OCI-M1 (cell line): ENCODE measurements around the gene HOXC6.

ENCODE experiments used
- DNase-seq: peaks from one replicate; lab custom pipeline; 2025; lab: John Stamatoyannopoulos, UW

Gene HOXC6

DNA sequence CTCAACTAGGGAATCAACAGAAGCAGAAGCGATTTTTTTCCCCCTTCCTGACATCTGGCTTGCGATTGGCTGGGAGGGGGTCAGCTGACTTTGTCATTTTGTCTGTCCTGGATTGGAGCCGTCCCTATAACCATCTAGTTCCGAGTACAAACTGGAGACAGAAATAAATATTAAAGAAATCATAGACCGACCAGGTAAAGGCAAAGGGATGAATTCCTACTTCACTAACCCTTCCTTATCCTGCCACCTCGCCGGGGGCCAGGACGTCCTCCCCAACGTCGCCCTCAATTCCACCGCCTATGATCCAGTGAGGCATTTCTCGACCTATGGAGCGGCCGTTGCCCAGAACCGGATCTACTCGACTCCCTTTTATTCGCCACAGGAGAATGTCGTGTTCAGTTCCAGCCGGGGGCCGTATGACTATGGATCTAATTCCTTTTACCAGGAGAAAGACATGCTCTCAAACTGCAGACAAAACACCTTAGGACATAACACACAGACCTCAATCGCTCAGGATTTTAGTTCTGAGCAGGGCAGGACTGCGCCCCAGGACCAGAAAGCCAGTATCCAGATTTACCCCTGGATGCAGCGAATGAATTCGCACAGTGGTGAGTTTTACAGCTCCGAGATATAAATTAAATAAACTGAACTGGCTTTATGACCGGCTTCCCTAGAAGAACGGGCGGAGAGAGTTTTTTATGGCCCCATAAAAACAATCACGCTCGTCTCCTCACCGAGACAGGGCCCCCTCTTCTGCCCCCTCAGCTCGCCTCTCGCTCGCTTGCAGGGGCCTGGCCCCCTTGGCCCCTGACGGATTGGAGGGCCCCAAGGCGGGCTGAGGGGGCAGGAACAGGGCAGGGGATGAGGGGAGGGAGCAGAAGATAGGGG lies at the start of gene HOXC6:
HOXC6 (plus strand) TSS at position 127 of the 888 bp plus-strand sequence; CDS start at position 209, 82 bp downstream.
- peak; percentile 28 for DNase-seq

DNA sequence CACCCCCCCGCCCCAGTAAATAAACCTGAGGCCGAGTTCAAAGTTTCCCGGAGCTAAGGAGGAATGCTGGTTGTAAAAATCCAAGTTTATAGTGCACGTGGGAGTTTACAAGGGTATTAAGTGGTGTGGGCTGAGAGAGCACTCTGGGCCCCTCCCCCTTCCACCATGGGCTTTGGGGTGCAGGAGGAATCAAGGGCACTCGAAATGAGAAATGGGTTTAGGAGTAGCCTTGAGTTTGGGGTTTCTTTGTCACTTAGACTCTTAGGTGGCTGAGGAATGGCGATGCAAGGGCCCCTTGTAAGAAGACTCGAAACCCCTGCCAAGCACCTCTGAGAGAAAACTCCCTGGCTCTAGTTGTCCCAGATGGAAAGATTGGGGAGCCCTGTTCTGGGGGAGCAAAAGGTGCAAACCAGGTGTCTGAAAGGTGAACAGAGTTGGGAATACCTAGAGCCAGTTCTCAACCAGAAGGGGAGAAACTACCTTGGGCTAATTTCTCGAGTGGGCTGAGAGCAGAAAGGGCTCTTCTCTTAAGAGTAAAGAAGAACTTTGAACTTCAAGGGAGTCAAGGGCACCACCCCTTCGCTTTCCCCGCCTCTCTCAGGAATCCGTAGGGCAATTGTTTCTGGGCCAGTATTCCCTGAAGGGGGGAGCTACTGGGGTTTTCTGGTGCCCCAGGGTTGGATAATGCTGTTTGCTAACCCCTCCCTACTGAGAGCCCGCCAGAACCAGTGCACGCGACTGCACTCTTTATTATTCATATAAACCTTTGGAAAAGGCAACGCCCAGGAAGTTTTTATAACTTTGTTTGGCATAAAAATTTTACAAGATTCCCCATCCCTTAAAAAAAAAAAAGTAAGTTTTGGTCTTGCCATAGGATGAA lies 49.5 kb upstream of the HOXC6 start:
- DNase-seq: no peak

DNA sequence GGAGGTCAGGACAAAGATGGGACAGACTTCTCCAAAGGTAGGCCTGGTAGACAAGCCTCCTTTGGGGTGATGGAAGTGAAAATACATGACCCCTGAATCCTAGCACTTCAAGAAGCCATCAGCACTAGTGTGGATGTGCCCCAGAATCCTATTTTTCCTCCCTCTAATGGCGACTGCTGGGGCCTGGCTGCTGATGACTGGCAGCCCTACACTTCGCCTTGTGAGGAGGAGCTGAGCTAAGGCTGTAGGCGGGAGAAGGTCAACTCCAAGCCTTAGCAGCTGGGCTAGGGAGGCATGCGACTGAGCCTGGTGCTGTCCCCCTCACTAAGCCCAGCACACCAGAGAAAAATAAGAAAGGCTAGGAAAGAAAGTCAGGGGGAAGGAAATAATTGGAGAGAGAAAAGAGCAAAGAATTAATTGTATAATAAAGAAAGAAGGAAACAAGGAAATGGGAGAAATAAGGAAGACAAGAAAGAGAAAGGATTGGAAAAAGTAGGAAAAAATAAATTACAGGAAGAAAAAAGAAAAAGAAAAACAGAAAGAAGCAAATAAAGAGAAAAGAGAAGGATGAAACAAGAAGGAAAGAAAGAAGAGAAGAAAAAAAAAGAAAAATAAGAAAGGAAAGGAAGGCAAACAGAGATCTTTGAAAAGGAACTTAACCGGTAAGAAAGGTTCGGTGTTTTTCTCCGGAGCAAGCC lies 48.0 kb upstream of the HOXC6 start:
- no peak for DNase-seq

DNA sequence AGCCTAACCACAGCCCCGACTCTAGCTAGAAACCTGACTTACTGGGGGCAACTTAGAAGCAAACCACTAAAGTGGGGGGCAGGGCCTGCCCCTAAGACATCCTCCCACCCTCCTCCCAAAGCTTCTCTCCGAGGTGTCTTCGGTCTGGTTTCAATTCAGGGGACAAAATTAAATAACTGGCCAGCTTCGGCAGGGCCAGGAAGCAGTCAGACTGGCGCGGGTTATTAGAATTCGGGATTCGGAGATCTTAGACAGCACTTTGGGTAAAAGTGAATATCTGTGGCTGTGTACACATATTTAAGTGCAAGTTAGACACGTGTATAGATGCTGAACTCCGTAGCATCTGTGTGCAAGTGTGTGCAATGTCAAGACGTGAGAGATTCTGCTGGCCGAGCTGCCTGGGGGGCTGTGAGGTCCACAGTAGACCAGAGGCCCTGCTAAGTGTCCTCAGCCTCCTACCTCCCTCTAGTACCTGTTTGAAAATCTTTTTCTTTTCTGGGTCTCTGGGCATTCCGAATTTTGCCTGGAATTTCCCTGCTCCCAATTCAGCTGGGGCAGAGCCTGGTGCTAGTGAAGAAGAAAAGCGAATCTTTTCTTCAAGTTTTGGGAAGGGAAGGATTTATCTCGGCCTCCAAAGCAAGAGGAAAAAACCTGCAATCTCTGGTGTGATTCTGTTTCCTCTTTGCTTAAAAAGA lies 47.3 kb upstream of the HOXC6 start:
- no peak for DNase-seq

DNA sequence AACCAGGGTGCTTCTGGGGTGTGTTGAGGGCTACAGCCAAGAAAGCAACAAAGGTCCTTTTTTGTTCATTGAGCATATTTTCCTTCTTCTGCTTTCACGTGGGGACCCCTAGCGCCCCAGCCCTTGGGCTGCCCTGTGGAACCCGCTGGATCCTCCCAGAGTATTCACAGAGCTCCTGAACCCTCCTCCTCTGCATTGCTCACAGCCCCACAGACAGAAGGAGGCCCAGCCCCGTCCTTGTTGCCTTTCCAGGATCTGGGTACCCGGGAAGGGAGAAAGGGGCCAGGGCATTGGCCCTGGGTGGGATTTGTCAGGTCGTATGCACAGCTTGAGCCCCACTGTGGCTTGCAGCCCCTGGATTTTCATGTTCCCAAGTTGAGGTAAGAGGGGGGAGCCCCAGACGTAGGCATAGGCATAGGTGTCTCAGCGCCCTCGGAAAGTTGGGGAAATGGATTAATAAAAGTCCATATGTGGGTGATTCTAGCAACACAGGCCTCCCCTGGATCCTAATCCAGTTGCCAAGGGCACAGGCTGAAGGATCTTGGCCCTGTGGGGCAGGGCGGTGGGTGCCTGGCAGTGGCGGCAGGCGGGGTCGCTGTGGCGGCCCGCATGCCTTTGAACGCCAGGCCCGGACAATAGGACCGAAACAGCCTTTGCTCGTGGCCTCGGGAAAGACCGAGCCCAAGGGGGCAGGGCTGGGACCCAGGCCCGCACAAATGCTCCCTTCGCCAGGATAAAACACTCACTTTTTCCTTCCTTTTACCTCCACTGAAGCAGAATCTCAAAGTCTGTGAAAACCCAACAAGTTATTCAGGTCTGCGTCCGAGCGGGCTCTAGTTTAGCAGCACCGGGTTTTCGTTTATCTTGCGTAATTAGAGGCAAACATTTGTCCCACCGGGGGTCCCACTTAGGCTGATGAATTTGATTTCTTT lies 46.3 kb upstream of the HOXC6 start:
- DNase-seq: no peak

DNA sequence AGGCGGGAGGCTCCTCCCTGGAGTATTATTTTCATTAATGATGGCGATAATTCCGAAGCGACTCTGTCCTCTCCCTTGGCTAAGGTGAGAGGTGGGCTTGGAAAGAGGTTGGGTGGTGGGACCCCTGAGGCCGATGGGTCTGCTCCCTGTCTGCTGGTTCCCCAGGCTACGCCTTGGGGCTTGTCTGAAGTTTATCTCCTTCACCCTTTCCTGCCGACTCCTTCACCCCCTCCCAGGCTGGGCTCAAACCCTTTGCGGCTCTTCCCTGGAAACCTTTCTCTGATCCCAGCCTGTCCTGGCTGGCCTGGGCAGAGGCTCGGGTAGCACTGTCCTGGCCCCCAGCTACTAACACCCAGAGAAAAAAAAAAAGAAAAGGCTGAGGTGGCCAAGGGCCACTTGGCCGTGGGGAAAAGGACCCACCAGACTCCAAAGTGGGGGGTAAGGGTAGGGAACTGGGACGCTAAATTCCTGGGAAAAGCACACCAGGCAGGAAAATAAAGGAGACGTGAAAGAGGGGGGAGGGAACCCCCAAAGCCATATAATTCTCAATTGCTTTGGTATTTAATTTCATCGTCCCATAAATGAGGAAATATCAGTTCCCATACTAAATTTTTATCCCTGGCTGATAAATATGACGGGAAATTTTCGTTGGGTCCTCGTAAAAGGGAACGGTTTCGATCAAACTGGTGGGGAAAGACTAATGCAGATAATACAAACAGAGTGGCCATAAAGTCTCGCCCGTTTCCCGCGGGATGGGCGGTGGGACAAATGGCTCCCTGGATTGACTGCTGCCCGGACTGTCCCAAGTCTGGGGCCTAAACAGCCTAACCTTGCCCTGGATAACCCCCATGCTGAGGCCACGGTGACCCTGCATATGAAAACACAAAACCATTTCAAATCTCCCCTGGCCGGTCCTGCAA lies 45.3 kb upstream of the HOXC6 start:
- no peak for DNase-seq

DNA sequence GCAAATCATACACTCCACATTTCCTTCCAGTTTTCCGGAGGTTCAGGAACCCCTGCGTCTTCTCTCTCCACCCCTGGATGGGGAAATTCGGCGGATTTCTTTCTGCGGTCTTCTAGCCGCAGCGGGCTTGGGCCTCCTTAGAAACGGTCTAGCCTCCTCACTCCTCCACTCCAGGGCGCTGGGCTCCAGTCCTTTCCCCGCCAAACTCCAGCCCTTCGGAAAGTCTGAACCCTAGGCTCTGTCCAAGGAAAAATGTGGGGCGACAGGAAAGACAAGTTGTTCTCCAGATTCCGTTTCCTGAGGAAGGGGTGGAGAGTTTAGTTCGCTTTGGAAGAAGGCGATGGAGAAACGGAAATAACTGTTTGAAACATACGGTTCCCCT lies 44.7 kb upstream of the HOXC6 start:
- no peak for DNase-seq

DNA sequence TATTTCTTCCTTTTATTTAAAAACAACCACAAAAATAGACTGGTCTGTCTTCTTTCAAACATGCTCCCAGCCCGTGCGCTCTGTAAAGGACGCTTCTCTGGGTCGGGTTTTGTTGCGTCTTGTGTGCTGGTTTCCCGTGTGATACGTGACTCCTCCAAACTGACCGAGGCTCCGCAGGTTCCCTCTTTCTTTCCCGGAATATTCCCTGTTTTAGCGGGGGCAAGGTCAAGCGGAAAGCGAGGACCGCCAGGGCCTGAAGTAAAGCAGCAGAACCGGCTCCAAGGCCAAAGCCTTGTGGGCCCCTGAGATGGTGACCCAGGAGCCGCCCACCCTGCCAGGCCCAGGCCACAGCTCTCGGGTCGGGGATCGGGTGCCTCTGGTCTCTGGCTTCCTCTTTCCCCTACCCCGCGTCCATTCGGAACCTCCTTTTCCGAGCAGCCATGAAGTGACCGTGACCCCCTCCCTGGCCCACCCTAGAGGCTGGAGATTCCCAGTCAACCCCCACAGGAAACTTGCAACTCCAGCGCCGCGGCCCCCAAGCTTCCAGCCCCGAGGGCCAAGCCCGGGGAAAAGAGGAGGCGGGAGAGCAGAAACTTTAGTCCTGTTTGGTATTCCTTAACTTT lies 44.2 kb upstream of the HOXC6 start:
- no peak for DNase-seq

DNA sequence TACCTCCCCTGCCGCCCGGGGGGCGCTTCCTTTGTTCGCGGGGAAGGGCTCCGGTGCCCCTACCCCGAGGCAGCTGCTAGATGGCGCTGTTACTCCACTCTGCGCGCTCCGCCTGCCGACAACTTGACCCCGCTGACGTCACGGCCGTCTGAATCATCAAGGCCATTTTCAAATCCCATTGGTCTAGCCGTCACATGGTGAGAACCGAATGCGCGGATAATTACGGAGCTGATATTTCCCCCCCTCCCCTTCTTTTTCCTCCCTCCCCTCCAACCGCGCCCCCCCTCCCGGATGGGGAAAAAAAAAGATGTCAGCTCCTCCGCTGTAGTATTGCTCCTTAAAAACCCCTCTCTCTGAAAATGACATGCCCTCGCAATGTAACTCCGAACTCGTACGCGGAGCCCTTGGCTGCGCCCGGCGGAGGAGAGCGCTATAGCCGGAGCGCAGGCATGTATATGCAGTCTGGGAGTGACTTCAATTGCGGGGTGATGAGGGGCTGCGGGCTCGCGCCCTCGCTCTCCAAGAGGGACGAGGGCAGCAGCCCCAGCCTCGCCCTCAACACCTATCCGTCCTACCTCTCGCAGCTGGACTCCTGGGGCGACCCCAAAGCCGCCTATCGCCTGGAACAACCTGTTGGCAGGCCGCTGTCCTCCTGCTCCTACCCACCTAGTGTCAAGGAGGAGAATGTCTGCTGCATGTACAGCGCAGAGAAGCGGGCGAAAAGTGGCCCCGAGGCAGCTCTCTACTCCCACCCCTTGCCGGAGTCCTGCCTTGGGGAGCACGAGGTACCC lies 43.1 kb upstream of the HOXC6 start, which contains the start of gene HOXC10:
HOXC10 (plus strand) TSS at position 246 of the 791 bp plus-strand sequence; CDS start at position 360, 114 bp downstream.
- peak; percentile 90 for DNase-seq

DNA sequence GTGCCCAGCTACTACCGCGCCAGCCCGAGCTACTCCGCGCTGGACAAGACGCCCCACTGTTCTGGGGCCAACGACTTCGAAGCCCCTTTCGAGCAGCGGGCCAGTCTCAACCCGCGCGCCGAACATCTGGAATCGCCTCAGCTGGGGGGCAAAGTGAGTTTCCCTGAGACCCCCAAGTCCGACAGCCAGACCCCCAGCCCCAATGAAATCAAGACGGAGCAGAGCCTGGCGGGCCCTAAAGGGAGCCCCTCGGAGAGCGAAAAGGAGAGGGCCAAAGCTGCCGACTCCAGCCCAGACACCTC lies 42.6 kb upstream of the HOXC6 start:
- no peak for DNase-seq

DNA sequence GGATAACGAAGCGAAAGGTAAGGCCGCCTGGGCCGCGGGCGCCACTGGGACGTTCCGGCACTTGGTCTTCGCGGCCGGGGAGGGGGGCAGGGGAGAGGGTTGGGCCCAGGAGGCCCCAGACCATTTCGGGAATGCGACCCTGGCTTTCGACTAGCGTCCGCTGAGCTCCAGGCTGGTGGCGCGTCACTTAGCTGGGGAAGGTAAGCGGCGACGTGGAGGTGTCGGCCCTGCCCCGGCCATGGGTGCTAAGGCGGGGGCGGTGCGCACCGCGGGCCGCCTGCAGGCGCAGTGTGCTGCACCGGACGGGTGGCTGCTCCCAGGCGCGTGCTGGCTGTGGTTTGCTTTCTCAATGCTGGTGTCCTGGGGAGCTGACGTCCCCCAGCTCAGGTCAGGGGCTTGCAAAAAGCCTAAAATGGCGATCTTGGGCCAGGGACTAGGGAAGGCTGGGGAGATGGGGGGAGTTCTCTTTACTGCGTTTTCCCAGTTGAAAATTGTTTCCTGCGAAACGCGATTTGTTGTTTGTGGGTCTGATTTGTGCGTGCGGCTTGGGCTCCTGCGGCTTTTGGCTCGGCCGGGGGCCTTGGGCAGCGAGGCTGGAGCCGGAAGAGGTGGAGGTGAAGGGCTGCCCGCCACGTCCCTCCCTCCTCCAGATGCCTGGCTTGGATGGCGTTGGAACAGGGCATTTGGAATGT lies 42.1 kb upstream of the HOXC6 start:
- DNase-seq: no peak

DNA sequence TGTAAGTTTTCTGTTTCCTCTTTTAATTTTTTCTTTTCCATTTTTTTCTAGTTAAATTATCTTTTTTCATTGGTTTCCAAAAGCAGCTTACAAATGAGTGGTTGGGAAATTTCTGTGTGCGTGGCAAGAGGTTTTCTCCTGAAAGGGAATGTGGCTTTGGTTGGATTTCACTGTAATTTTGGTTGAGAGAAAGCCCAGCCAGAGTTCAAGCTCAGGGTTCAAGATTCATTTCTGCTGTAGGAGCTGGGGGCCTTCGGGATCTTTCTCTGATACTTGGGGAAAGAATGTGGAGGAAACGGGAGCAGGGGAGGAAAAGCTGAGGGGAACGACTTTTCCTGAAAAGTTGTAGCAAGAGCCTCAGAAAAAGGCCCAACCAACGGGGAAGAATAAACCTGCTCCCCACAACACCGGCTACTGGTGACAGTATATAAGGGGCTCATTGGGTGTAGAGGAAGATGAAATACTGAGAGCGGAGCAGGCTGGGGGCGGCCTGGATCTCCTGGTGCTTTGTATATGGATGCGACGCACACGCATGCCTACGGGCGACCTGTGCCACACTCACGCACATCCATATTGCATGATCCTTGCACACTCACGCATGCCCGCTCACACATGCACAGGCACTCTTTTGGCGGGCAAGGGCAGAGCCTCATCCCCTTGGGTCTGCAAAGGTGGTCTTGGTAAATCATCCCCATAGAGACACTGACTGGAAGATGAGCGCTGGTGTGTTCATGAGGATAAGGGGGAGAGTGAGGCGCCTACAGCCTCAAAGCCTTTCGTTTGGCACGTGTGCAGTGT lies 41.4 kb upstream of the HOXC6 start:
- DNase-seq: no peak

DNA sequence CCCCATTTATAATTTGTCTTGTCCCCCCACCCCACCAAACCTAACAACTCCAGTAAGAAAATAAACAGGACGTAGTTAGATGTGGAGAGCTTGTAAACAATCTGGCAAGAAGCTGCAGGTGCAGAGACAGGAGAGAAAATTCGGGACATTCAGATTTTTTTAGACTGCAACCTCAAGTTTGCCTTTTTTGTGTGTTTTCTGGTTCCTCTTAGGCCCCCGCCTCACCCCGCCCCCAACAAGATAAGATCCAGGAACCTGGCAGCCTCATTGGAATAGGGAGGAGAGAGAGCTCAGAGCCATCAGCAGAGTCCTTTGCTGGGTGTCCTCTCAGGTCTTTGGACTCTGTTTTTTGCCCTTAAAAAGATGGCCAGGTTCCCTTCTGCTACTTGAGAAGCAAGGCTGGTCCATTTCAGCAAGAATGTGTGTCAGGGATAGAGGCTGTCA lies 40.4 kb upstream of the HOXC6 start:
- DNase-seq: peak; percentile 26

DNA sequence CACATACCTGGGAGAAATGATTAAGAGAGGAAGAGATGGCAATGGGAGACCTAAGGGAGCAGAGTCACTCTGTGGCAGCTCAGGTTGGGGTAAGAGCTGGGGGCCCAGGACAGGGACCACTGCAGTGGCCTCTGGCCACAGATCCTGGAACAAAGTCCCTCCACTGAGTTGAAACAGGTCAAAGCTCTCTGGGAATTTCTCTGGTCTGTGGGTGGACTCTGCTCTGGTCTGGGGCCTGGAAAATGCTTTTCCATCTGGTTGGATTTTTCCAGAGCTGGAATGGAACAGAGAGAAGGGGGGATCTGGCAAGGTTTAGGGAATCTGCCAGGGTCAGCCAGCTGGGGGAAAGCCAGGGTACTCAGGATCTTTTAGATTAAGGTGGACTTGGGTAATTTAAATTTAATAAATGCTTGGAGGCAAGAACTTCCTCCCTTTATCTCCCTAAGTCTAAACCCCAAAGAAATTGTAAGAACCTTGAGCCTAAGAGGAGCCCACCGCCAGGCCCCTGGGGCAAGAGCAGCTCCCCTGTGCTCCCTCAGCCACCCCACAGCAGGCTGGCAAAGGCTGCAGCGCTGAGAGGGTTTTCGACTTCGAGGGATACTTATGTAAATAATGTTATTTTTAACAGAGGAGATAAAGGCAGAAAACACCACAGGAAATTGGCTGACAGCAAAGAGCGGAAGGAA lies 39.6 kb upstream of the HOXC6 start:
- DNase-seq: no peak

DNA sequence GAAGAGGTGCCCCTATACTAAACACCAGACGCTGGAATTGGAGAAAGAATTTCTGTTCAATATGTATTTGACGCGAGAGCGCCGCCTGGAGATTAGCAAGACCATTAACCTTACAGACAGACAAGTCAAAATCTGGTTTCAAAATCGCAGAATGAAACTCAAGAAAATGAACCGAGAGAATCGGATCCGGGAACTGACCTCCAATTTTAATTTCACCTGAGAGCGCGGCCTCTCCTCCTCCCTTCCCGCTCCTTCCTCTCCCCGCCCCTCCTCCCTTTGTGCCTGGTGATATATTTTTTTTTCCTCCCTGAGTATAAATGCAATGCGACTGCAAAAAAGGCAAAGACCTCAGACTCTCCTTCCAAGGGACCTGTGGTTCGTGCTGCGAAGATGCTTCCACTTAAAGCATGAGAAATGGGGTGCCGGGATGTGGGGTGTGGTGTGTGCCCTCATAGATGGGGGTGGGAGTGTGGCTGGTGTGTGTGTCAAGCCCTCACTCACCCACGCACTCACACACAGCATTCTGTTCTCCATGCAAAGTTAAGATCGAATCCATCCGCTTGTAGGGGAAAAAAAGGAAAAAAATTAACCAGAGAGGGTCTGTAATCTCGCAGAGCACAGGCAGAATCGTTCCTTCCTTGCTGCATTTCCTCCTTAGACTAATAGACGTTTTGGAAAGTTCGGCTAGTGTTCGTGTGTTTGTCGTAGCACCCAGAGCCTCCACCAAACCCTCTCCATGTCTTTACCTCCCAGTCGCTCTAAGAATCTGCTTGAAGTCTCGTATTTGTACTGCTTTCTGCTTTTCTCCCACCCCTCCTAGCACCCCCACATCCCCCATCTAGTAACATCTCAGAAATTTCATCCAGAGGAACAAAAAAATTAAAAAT lies 38.8 kb upstream of the HOXC6 start:
- DNase-seq: peak; percentile 83
